Activated CD8-positive, alpha-beta memory T cell treated with anti-CD3 and anti-CD28 coated beads, Interleukin-2, amount 50 U/mL, for 48 hours (primary cell): ENCODE measurements around the gene LIN37.
"Not testable (repeated sequence)": the region's sequence is repeated elsewhere in the genome, so short reads cannot be mapped to it uniquely, and the experiment has no call there.

ENCODE experiments used
- DNase-seq: peaks from one replicate; pipeline ENCODE4 v3.0.0-alpha.2; 2020

The LIN37 gene

DNA sequence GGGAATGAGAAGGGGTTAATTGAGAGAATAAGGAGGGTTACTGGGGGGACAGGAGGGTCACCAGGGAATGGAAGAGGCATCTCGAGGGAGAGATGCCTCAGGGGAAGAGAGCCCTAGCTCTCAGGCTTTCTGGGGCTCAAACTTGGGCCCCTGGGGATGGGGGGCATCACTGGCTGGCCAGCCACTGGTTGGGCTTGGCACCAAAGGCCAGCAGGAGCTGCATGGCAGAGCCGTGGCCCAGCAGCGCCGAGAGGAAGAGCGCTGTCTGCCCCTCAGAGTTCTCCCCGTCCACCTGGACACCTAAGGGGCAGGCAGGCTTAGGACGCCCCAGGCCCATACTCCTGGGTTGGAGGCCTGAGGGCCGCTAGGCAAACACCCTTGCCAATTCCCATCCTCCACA is 44.5 kb downstream of the LIN37 start:
- no peak for DNase-seq

DNA sequence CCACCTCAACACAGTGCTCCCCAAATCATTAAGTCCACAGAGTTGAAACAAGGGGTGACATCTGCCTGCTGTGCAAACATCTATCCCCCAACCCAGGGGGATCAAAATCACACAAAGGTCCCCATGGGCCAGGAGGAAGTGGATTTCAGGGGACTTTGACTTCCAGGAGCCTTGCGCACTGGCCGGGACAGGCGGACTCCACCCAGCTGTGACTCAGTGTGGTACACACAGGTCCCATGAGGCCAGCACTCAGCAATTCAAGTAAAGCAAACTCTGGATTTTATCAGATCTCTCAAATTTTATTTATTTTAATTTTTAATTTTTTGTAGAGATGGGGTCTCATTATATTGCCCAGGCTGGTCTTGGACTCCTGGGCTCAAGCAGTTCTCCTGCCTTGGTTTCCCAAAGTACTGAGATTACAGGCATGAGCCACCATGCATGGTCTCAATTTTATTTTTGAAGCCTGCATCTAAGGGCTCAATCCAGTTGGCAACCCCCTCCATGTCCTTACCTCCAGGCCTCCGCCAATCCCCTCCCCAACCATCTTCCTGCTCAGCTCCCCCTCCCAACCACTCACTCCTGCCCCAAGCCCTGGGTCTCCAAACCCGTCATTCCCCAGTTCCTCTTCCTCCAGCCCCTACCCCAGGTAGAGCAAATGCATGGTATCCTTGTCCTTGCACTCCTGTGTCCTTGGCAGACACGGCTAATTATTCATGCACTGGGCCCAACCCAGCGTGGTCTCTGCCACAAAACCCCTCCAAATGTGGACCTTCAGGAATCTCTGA is 45.2 kb downstream of the LIN37 start:
- DNase-seq, result no peak

DNA sequence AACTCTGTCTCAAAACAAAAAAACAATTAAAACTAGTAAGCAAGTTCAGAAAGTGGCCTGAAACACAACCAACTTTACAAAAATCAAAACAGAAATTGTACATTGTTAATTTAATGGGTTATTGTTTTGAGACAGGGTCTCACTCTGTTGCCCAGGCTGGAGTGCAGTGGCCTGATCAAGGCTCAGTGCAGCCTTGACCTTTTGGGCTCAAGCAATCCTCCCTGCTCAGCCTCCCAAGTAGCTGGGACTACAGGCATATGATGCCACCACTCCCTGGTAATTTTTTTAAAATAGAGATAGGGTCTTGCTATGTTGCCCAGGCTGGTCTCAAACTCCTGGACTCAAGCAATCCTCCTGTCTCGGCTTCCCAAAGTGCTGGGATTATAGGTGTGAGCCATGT is 47.2 kb downstream of the LIN37 start:
- DNase-seq, result not testable (repeated sequence)

GRCh38 chr19:35796645-35797542 is 48.5 kb downstream of the LIN37 start:
- no peak for DNase-seq

- no peak for DNase-seq
These were observed 49.3 kb downstream of the LIN37 start for GRCh38 chr19:35797663-35798062.

DNA sequence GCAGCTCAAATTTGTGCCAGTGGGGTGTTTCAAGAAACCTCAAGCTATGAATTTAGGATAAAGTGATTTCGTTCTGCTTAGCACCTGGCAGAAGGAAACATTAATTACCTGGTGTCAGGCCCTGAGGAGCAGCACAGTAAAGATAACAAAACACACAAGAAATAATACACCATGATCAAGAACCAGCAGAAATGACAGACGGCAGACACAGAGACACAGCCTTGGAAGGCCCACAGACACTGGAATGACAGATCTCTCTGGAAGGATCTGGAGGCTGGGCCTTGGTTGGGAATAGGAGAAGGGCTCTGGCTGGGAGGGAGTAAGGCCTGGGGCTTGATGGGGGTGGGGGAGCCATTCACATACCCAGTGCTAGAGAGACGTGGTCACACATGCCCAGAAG is 53.5 kb downstream of the LIN37 start:
- no peak for DNase-seq
